ENCODE results near the gene USP8. TPM values are rescaled to one million over a fixed set of nuclear protein-coding genes. Genes with fewer than 3 reads are reported as not detected.
"Not testable (repeated sequence)": the region's sequence is repeated elsewhere in the genome, so short reads cannot be mapped to it uniquely, and the experiment has no call there.

USP8 gene
- total and polyA plus RNA-seq, 3 donors from 2014 or later, result 25.0 to 81.7 (median 76.6) TPM

GRCh38 chr15:50415752-50416404, 8.3 kb upstream of the USP8 start:
- 68 to 78% methylated on average over 3 of the region's 3 CpGs for WGBS, 2 donors
- no peaks in the 10 kb centered on the region for H3K9me3 ChIP-seq
- intact Hi-C loops (cut with DNase I; ENCODE audit: low total_unique reads), result no loop called here
- TF ChIP-seq POLR2A (IDR thresholded peaks at IDR 0.05), result no peak
- no peak for TF ChIP-seq CTCF (IDR thresholded peaks at IDR 0.05)
- no peak overlapping the region for H3K4me3 ChIP-seq
- no peak overlapping the region for H3K27ac ChIP-seq
- no peaks in the 10 kb centered on the region for H3K4me1 ChIP-seq
- no peak for DNase-seq
- no peaks in the 10 kb centered on the region for H3K27me3 ChIP-seq
- no peaks in the 10 kb centered on the region for H3K36me3 ChIP-seq (ENCODE audit: low read depth, missing control alignments)

GRCh38 chr15:50416890-50417289, 7.3 kb upstream of the USP8 start:
- no peaks in the 10 kb centered on the region for H3K27me3 ChIP-seq
- DNase-seq, result no peak
- 66 to 87% methylated on average over 1 of the region's 1 CpG for WGBS, 2 donors
- TF ChIP-seq POLR2A (IDR thresholded peaks at IDR 0.05) (no peak), CTCF (IDR thresholded peaks at IDR 0.05) (no peak)
- no peaks in the 10 kb centered on the region for H3K4me1 ChIP-seq
- no peaks in the 10 kb centered on the region for H3K36me3 ChIP-seq (ENCODE audit: low read depth, missing control alignments)
- H3K4me3 ChIP-seq, result no peak overlapping the region
- no peak overlapping the region for H3K27ac ChIP-seq
- no peaks in the 10 kb centered on the region for H3K9me3 ChIP-seq
- intact Hi-C loops (cut with DNase I; ENCODE audit: low total_unique reads), result no loop called here

GRCh38 chr15:50418041-50418583, 6.1 kb upstream of the USP8 start:
- H3K4me3 ChIP-seq, result no peak overlapping the region
- H3K27ac ChIP-seq, result no peak overlapping the region
- intact Hi-C loops (cut with DNase I; ENCODE audit: low total_unique reads), result no loop called here
- TF ChIP-seq CTCF (IDR thresholded peaks at IDR 0.05) (no peak), POLR2A (IDR thresholded peaks at IDR 0.05) (no peak)
- 92 to 98% methylated on average over 7 to 9 of the region's 9 CpGs for WGBS, 2 donors
- no peaks in the 10 kb centered on the region for H3K36me3 ChIP-seq (ENCODE audit: low read depth, missing control alignments)
- no peaks in the 10 kb centered on the region for H3K27me3 ChIP-seq
- no peaks in the 10 kb centered on the region for H3K9me3 ChIP-seq
- DNase-seq, result no peak
- no peaks in the 10 kb centered on the region for H3K4me1 ChIP-seq

- 12 to 13% methylated on average over 5 of the region's 5 CpGs for WGBS, 2 donors
- Histone ChIP-seq H3K9me3 (no peaks in the 10 kb centered on the region), H3K27ac (peak overlapping the region; percentile 85 to 89), H3K36me3 (ENCODE audit: low read depth, missing control alignments) (no peaks in the 10 kb centered on the region), H3K27me3 (no peaks in the 10 kb centered on the region), H3K4me1 (peaks cover 10% of the 10 kb centered on the region), H3K4me3 (peak overlapping the region; percentile 88 to 98)
- TF ChIP-seq POLR2A (IDR thresholded peaks at IDR 0.05) (no peak), CTCF (IDR thresholded peaks at IDR 0.05) (no peak)
- no peak for DNase-seq
- intact Hi-C loops (cut with DNase I; ENCODE audit: low total_unique reads), result no loop called here
Observed at GRCh38 chr15:50425219-50425618, 1.0 kb downstream of the USP8 start.

GRCh38 chr15:50425678-50426246, 1.6 kb downstream of the USP8 start:
- H3K4me3 ChIP-seq; H3K4me1 ChIP-seq; H3K27ac ChIP-seq; DNase-seq; H3K27me3 ChIP-seq; H3K9me3 ChIP-seq; H3K36me3 ChIP-seq (ENCODE audit: low read depth, missing control alignments); intact Hi-C loops (cut with DNase I; ENCODE audit: low total_unique reads): not testable (repeated sequence)
- 51 to 70% methylated on average over 17 of the region's 17 CpGs for WGBS, 2 donors
